HEK293 (cell line): ENCODE measurements around the gene DBF4B.

Source experiments
- CTCF ChIA-PET: fragments of 350-600 bp; formaldehyde crosslinking; extraction: SDS; loops from one replicate; lab custom pipeline; 2021; ENCODE audit warnings: antibody characterized with exemption; lab: Yijun Ruan, JAX
- POLR2A ChIA-PET: fragments of 300-600 bp; formaldehyde crosslinking; extraction: SDS; loops from one replicate; lab custom pipeline; 2020; ENCODE audit warnings: antibody characterized with exemption, inconsistent platforms; lab: Yijun Ruan, JAX
- H3K27ac ChIP-seq: fragments of 200-500 bp; sonication (Bioruptor generic); 2 replicates; pipeline ENCODE4 v1.5.1; 2014; ENCODE audit warnings: low read depth, low read length, control low read depth, inconsistent platforms; ENCODE audit errors: extremely low read depth
- H3K36me3 ChIP-seq, 2 experiments: fragments of 200-500 bp in 1 of 2; sonication (Bioruptor generic) in 1 of 2; 1 replicate in 1 of 2; 2 replicates in 1 of 2; pipeline ENCODE4 v1.5.1; 2014 to 2017; ENCODE audit warnings: inconsistent platforms in 2 of 2, low read length in 2 of 2; ENCODE audit not compliant: control insufficient read depth in 2 of 2, insufficient read depth in 1 of 2
- H3K4me1 ChIP-seq: fragments of 200-500 bp; sonication (Bioruptor generic); 2 replicates; pipeline ENCODE4 v1.5.1; 2014; ENCODE audit warnings: mild to moderate bottlenecking, low read length, inconsistent platforms; ENCODE audit not compliant: control insufficient read depth, insufficient read depth
- H3K4me3 ChIP-seq: 2 replicates; pipeline ENCODE4 v1.5.1; 2011; ENCODE audit warnings: low read depth, mild to moderate bottlenecking, control low read depth, low read length, moderate library complexity
- H3K9me3 ChIP-seq: fragments of 200-500 bp; sonication (Bioruptor generic); 2 replicates; pipeline ENCODE4 v1.5.1; 2014; ENCODE audit warnings: low read depth, low read length, inconsistent platforms; ENCODE audit not compliant: control insufficient read depth, insufficient read depth
- GLI2 ChIP-seq: fragments of 450-650 bp; formaldehyde crosslinking; IDR thresholded peaks from 2 replicates; pipeline ENCODE4; 2017; ENCODE audit warnings: missing biosample characterization, missing genetic modification characterization, low read depth, borderline replicate concordance
- KLF10 ChIP-seq: fragments of 450-650 bp; IDR thresholded peaks from 2 replicates; pipeline ENCODE4 v1.5.1; 2018; ENCODE audit warnings: missing biosample characterization, mild to moderate bottlenecking, missing genetic modification characterization
- PATZ1 ChIP-seq: fragments of 450-650 bp; formaldehyde crosslinking; IDR thresholded peaks from 2 replicates; pipeline ENCODE4 v1.5.1; 2016; ENCODE audit warnings: missing biosample characterization, missing genetic modification characterization
- TRIM28 ChIP-seq: IDR thresholded peaks from 2 replicates; pipeline ENCODE4 v1.6.1; 2011; ENCODE audit warnings: low read length, control low read depth, borderline replicate concordance
- ZNF114 ChIP-seq: fragments of 450-650 bp; formaldehyde crosslinking; IDR thresholded peaks from 2 replicates; pipeline ENCODE4 v1.5.0; 2017; ENCODE audit warnings: missing biosample characterization, missing genetic modification characterization
- ZNF146 ChIP-seq: fragments of 450-650 bp; formaldehyde crosslinking; IDR thresholded peaks from 2 replicates; pipeline ENCODE4 v1.5.1; 2016; ENCODE audit warnings: missing biosample characterization, missing genetic modification characterization
- ZNF175 ChIP-seq: fragments of 450-650 bp; formaldehyde crosslinking; IDR thresholded peaks from 2 replicates; pipeline ENCODE4 v1.5.1; 2016; ENCODE audit warnings: missing biosample characterization, missing genetic modification characterization
- ZNF274 ChIP-seq, 2 experiments: fragments of 200-500 bp in 1 of 2; fragments of 450-650 bp in 1 of 2; sonication (Bioruptor generic) in 1 of 2; formaldehyde crosslinking in 1 of 2; IDR thresholded peaks; 2 replicates each; pipeline versions ENCODE4 v1.5.1 to v1.6.1; 2014 to 2016; ENCODE audit warnings: borderline replicate concordance in 1 of 2, inconsistent platforms in 1 of 2, low read length in 1 of 2, missing biosample characterization in 1 of 2, missing genetic modification characterization in 1 of 2
- ZNF302 ChIP-seq: fragments of 450-650 bp; formaldehyde crosslinking; IDR thresholded peaks from 2 replicates; pipeline ENCODE4 v1.5.1; 2016; ENCODE audit warnings: missing biosample characterization, missing genetic modification characterization, low read depth
- ZNF398 ChIP-seq: fragments of 450-650 bp; formaldehyde crosslinking; IDR thresholded peaks from 2 replicates; pipeline ENCODE4 v1.5.1; 2017; ENCODE audit warnings: missing biosample characterization, missing genetic modification characterization
- ZNF510 ChIP-seq: fragments of 450-650 bp; formaldehyde crosslinking; IDR thresholded peaks from 2 replicates; pipeline ENCODE4 v1.5.1; 2018; ENCODE audit warnings: mild to moderate bottlenecking, missing genetic modification characterization, missing biosample characterization; ENCODE audit not compliant: insufficient replicate concordance
- ZNF521 ChIP-seq: fragments of 450-650 bp; formaldehyde crosslinking; IDR thresholded peaks from 2 replicates; pipeline ENCODE4 v1.5.1; 2017; ENCODE audit warnings: missing biosample characterization, mild to moderate bottlenecking, missing genetic modification characterization
- ZNF596 ChIP-seq: fragments of 450-650 bp; IDR thresholded peaks from 2 replicates; pipeline ENCODE4 v1.5.0; 2018; ENCODE audit warnings: missing biosample characterization, mild to moderate bottlenecking, missing genetic modification characterization, moderate library complexity
- ZNF610 ChIP-seq: fragments of 450-650 bp; formaldehyde crosslinking; IDR thresholded peaks from 2 replicates; pipeline ENCODE4 v1.5.1; 2016; ENCODE audit warnings: missing biosample characterization, missing genetic modification characterization, borderline replicate concordance
- TF ChIP-seq, protein P1 (sequence below): fragments of 450-650 bp; formaldehyde crosslinking; conservative IDR thresholded peaks from 2 replicates; pipeline ENCODE4 v1.5.1; 2016; ENCODE audit warnings: low read depth, missing biosample characterization, missing genetic modification characterization
- TF ChIP-seq, protein P2 (sequence below): fragments of 450-650 bp; formaldehyde crosslinking; optimal IDR thresholded peaks from 2 replicates; pipeline ENCODE3; 2016; ENCODE audit warnings: missing biosample characterization, mild to moderate bottlenecking, missing genetic modification characterization

The DBF4B gene

DNA sequence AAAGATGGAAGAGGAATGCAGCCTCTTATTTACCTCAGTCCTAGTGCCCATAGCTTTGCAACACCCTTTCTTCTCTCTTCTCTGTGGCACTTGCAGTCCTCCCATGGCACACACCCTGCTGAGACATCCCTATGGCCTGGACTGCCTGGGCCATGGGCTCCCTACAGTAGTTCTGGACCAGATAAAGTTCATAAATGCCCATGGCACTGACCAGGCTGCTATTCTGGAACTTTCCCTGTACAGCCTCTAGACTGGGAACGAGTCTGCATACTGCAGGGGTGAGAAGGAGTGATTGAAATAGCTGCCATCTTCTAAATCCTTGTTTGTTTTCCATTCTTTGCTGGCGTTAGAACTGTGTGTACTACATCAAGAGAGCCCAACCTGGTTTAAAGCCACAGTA, 25.8 kb downstream of the DBF4B start (continued):
- TF ChIP-seq, protein P1, sequence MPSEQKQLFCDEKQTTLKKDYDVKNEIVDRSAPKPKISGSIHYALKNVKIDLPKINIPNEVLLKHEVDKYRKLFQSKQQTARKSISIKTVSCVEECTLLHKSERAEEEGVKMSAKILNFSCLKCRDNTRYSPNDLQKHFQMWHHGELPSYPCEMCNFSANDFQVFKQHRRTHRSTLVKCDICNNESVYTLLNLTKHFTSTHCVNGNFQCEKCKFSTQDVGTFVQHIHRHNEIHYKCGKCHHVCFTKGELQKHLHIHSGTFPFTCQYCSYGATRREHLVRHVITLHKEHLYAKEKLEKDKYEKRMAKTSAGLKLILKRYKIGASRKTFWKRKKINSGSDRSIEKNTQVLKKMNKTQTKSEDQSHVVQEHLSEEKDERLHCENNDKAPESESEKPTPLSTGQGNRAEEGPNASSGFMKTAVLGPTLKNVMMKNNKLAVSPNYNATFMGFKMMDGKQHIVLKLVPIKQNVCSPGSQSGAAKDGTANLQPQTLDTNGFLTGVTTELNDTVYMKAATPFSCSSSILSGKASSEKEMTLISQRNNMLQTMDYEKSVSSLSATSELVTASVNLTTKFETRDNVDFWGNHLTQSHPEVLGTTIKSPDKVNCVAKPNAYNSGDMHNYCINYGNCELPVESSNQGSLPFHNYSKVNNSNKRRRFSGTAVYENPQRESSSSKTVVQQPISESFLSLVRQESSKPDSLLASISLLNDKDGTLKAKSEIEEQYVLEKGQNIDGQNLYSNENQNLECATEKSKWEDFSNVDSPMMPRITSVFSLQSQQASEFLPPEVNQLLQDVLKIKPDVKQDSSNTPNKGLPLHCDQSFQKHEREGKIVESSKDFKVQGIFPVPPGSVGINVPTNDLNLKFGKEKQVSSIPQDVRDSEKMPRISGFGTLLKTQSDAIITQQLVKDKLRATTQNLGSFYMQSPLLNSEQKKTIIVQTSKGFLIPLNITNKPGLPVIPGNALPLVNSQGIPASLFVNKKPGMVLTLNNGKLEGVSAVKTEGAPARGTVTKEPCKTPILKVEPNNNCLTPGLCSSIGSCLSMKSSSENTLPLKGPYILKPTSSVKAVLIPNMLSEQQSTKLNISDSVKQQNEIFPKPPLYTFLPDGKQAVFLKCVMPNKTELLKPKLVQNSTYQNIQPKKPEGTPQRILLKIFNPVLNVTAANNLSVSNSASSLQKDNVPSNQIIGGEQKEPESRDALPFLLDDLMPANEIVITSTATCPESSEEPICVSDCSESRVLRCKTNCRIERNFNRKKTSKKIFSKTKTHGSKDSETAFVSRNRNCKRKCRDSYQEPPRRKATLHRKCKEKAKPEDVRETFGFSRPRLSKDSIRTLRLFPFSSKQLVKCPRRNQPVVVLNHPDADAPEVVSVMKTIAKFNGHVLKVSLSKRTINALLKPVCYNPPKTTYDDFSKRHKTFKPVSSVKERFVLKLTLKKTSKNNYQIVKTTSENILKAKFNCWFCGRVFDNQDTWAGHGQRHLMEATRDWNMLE (tag by site-specific recombination), result no peak
- TF ChIP-seq GLI2 (tag by site-specific recombination), result no peak
- TF ChIP-seq ZNF274 (IDR thresholded peaks at IDR 0.05; ENCODE audit: low read length), result no peak
- no peak for TF ChIP-seq ZNF274 (tag by site-specific recombination; IDR thresholded peaks at IDR 0.05; ENCODE audit: borderline replicate concordance)
- TF ChIP-seq ZNF610 (tag by site-specific recombination), result no peak
- TF ChIP-seq ZNF302, result no peak
- TF ChIP-seq, all 188 proteins: peak for 0

DNA sequence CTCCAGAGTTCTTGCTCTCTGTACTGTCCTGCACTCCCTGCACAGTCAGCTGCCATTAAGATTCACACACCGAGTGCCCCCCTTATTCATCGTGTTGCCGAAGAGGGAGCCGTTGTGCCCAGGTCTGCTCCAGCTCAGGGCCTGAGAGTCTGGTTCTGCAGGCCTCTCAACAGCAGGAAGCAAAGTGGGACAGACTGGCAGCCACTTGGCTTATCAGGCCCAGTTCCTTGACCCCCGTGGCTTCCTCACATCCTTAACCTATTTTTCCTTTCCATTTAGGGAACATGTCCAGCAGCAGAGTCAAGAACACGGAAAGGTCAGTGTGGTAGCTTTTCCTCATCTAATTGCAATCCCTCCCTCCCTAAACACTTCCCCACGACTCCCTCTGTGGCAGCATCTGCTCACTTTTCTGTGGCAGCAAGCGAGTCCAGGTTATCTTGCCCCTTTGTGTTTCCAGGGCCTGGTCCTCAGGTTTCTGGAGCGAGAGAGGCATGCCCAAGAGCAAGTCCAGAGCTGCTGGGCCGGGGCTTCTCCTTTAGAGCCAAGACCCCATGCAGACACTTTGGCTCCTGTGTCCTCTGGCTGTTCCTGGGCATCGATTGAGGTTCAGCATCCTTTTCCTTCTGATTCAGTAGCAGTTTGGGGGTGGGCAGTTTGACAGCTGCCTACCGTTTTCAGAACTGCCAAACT, 28.2 kb downstream of the DBF4B start:
- Histone ChIP-seq H3K27ac (no peak overlapping the region), H3K4me1 (no peaks in the 10 kb centered on the region), H3K4me3 (no peak overlapping the region), H3K36me3 (peaks cover 16 to 88% of the 10 kb centered on the region in 2 experiments), H3K9me3 (no peaks in the 10 kb centered on the region)
- POLR2A ChIA-PET, result interaction anchor here (0.6 to 1.0 kb wide), 2 partner anchors 12 to 13 kb away, joined by 3 read pairs; no protein-coding TSS in a partner anchor
- CTCF ChIA-PET, result interaction anchor here (0.6 to 1.4 kb wide), 7 partner anchors 13 to 977 kb away, joined by 3 to 5 read pairs (median 3); no protein-coding TSS in a partner anchor
- TF ChIP-seq, protein P2, sequence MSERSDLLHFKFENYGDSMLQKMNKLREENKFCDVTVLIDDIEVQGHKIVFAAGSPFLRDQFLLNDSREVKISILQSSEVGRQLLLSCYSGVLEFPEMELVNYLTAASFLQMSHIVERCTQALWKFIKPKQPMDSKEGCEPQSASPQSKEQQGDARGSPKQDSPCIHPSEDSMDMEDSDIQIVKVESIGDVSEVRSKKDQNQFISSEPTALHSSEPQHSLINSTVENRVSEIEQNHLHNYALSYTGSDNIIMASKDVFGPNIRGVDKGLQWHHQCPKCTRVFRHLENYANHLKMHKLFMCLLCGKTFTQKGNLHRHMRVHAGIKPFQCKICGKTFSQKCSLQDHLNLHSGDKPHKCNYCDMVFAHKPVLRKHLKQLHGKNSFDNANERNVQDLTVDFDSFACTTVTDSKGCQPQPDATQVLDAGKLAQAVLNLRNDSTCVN (tag by site-specific recombination), result no peak
- TF ChIP-seq KLF10 (tag by site-specific recombination) (no peak), ZNF596 (tag by site-specific recombination) (no peak), ZNF146 (no peak), TRIM28 (no peak), ZNF510 (no peak), ZNF114 (tag by site-specific recombination) (no peak), PATZ1 (tag by site-specific recombination) (no peak), ZNF521 (tag by site-specific recombination) (no peak), ZNF398 (tag by site-specific recombination) (no peak), ZNF175 (no peak)
- TF ChIP-seq, protein P1 (tag by site-specific recombination), result no peak
